PC-3 (cell line): Measurements from ENCODE around the gene RNF215.

Experiments
- CTCF ChIP-seq: fragments of 300-600 bp; sonication (generic); conservative IDR thresholded peaks from 2 replicates; pipeline ENCODE4 v1.5.1; 2017; ENCODE audit warnings: antibody characterized with exemption, low read depth, mild to moderate bottlenecking, low read length
- EZH2 ChIP-seq: fragments of 300-600 bp; sonication (generic); IDR thresholded peaks from one replicate; pipeline ENCODE4 v1.6.1; 2017; ENCODE audit warnings: antibody characterized with exemption, mild to moderate bottlenecking, low read length; ENCODE audit not compliant: unreplicated experiment
- EZH2phosphoT487 ChIP-seq: fragments of 300-600 bp; sonication (generic); IDR thresholded peaks from 2 replicates; pipeline ENCODE4 v1.6.1; 2018; ENCODE audit warnings: mild to moderate bottlenecking, antibody characterized with exemption, low read length, borderline replicate concordance

- TF ChIP-seq CTCF, result no peak; the same call in 1 of the 2 replicates
- TF ChIP-seq EZH2, result no peak
- TF ChIP-seq EZH2phosphoT487, result no peak
Observed at GRCh38 chr22:30430933-30431332, 43.7 kb upstream of the RNF215 start.
